Transverse colon (tissue), 4 donors: Measurements from ENCODE around the gene CAMTA1. TPM values are rescaled to one million over a fixed set of nuclear protein-coding genes. Genes with fewer than 3 reads are reported as not detected.

ENCODE experiments used
- DNase-seq: peaks from one replicate; pipeline ENCODE4 v3.0.0-alpha.2; 2019
- H3K27ac ChIP-seq, 4 donors: fragments of 200-600 bp; sonication (generic); 2 replicates each; pipeline ENCODE4 v1.5.1; 2016 to 2018; ENCODE audit warnings: inconsistent platforms in 4 of 4
- H3K27me3 ChIP-seq: fragments of 200-600 bp; sonication (generic); 2 replicates; pipeline ENCODE4 v1.5.1; 2017; ENCODE audit warnings: inconsistent platforms
- H3K36me3 ChIP-seq, 4 donors: fragments of 200-600 bp; sonication (generic); 2 replicates each; pipeline ENCODE4 v1.5.1; 2017 to 2019; ENCODE audit warnings: inconsistent platforms in 4 of 4
- H3K4me1 ChIP-seq, 4 donors: fragments of 200-600 bp; sonication (generic); 2 replicates each; pipeline ENCODE4 v1.5.1; 2017 to 2020; ENCODE audit warnings: inconsistent platforms in 4 of 4
- H3K4me3 ChIP-seq, 4 donors: fragments of 200-600 bp; sonication (generic); 1 replicate in 1 of 4; 2 replicates in 3 of 4; pipeline versions ENCODE4 v1.5.1 to v1.6.1; 2017 to 2019; ENCODE audit warnings: inconsistent platforms in 4 of 4
- H3K9me3 ChIP-seq, 2 donors: fragments of 200-600 bp; sonication (generic); 2 replicates each; pipeline ENCODE4 v1.5.1; 2017 to 2019; ENCODE audit warnings: inconsistent platforms in 2 of 2
- EP300 ChIP-seq: sonication (generic); formaldehyde crosslinking; IDR thresholded peaks from one replicate; pipeline ENCODE4 v1.6.1; 2017; ENCODE audit warnings: antibody characterized with exemption, low read depth
- POLR2A ChIP-seq: fragments of 450-650 bp; IDR thresholded peaks from one replicate; pipeline ENCODE4 v1.6.1; 2016; ENCODE audit warnings: antibody characterized with exemption, mild to moderate bottlenecking, moderate library complexity
- POLR2AphosphoS5 ChIP-seq, 3 donors: sonication (generic); formaldehyde crosslinking; IDR thresholded peaks; one replicate each; pipeline ENCODE4 v1.6.1; 2016; ENCODE audit warnings: antibody characterized with exemption in 3 of 3
- WGBS, 2 donors: methylation state at CpG; one replicate each; pipeline ENCODE4 v1.1.5; 2018; ENCODE audit warnings: low coverage in 1 of 2; 5-methylcytosine and 5-hydroxymethylcytosine counted together
- in situ Hi-C, 4 donors: fragments of 200-750 bp; cut with MboI; loops; one replicate each; pipeline versions ENCODE4 v1.15.0 to v1.15.1; 2017; ENCODE audit warnings: low sequenced_read_pairs in 3 of 4, low pct_ligation_motif_present in 1 of 4, low pct_unique_long_range_greater_than_20kb in 1 of 4
- intact Hi-C: fragments of 100-400 bp; cut with DNase I; formaldehyde crosslinking; loops from one replicate; pipeline ENCODE4 v1.15.1; 2023; ENCODE audit warnings: low total_unique reads
- total RNA-seq, 4 donors: library from RNA; depleted of rRNA; stranded (reverse); fragments of >200 nt; gene quantifications; one replicate each; pipeline ENCODE4 v1.1.0, GENCODE V29; 2016
- TF ChIP-seq, protein P1 (sequence below), 5 experiments: fragments of 200-600 bp in 3 of 5; fragments of 450-650 bp in 2 of 5; sonication (generic) in 3 of 5; IDR thresholded peaks; 1 replicate in 2 of 5; 2 replicates in 3 of 5; pipeline ENCODE4 v1.5.1; 2016 to 2017; ENCODE audit warnings: antibody characterized with exemption in 5 of 5, inconsistent platforms in 3 of 5, mild to moderate bottlenecking in 2 of 5, moderate library complexity in 1 of 5

Gene CAMTA1
- total RNA-seq, 4 donors from 2014 or later = 93.8 to 268 (median 130) TPM

DNA sequence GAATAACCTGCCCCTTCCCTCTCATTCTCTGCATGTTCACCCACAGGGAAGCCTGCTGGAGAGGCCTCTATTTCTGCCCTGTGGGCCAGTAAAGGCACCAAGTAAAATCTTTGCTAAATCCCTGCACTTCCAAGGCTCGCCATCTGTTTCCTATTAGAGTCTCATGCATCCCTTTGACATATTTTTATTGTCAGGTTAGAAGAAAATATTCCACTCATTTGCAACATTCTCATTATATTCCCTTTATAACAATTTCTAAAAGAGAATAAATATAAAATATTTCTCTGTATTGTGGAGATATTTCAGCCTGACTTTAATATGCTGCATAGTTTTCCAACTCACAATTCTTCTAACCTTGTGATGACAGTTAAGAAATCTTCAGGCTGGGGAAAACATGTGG is 645.4 kb downstream of the CAMTA1 start:
- no peak overlapping the region for H3K27ac ChIP-seq
- intact Hi-C loops = no loop called here
- 66 to 100% methylated on average over 1 of the region's 1 CpG for WGBS, 2 donors
- no peaks in the 10 kb centered on the region for H3K9me3 ChIP-seq
- TF ChIP-seq POLR2AphosphoS5 (IDR thresholded peaks at IDR 0.05) = no peak
- TF ChIP-seq EP300 = no peak
- TF ChIP-seq, protein P1, sequence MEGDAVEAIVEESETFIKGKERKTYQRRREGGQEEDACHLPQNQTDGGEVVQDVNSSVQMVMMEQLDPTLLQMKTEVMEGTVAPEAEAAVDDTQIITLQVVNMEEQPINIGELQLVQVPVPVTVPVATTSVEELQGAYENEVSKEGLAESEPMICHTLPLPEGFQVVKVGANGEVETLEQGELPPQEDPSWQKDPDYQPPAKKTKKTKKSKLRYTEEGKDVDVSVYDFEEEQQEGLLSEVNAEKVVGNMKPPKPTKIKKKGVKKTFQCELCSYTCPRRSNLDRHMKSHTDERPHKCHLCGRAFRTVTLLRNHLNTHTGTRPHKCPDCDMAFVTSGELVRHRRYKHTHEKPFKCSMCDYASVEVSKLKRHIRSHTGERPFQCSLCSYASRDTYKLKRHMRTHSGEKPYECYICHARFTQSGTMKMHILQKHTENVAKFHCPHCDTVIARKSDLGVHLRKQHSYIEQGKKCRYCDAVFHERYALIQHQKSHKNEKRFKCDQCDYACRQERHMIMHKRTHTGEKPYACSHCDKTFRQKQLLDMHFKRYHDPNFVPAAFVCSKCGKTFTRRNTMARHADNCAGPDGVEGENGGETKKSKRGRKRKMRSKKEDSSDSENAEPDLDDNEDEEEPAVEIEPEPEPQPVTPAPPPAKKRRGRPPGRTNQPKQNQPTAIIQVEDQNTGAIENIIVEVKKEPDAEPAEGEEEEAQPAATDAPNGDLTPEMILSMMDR (IDR thresholded peaks at IDR 0.05) = no peak
- no peak for TF ChIP-seq POLR2A
- no peaks in the 10 kb centered on the region for H3K4me1 ChIP-seq
- H3K36me3 ChIP-seq = no peaks in the 10 kb centered on the region
- H3K4me3 ChIP-seq = no peak overlapping the region
- in situ Hi-C loops = no loop called here
- DNase-seq = no peak
- no peaks in the 10 kb centered on the region for H3K27me3 ChIP-seq

DNA sequence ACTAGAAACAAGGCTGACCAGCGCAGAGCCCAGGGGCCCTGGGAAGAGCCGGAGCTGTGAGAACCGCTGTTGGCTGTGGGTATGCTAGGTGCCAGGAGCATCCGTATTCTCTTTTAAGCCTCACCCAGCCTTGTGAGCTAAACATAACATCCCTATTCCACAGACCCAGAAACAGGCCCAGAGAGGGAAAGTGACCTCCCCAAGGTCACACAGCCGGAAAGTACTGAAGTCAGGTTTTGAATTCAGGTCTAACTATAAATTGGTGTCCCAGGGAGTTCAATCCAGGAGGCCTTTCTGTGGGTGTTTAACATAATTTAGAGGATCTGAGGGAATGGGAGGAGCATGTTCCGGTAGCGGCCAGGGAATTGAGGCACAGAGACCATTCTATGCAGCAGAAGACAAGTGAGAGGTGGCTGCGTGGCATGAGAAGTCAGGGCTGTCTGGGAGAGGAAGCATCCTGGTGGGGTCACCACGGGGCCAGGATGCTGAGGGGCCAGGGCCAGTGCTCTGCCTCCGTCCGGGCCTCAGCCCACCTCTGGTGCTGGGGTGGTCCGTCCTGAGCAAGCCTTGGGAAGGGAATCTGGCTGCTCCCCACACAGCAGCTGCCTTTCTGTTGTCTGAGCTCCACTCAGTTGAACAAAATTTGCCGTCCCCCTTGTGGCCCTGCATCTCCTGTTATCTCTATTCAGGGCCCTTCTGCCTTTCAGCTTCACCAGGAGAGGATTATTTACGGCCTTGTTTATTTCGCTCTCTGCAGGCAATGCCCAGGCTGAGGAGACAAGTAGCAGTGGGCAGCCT is 647.0 kb downstream of the CAMTA1 start:
- Histone ChIP-seq H3K27me3 (no peaks in the 10 kb centered on the region), H3K4me1 (no peaks in the 10 kb centered on the region), H3K36me3 (no peaks in the 10 kb centered on the region), H3K4me3 (no peak overlapping the region), H3K9me3 (no peaks in the 10 kb centered on the region), H3K27ac (no peak overlapping the region)
- in situ Hi-C loops (no loop called here), intact Hi-C loops (no loop called here)
- TF ChIP-seq EP300 (no peak), POLR2A (no peak), POLR2AphosphoS5 (IDR thresholded peaks at IDR 0.05) (no peak)
- TF ChIP-seq, protein P1 (IDR thresholded peaks at IDR 0.05) = no peak
- WGBS, 2 donors = 75 to 85% methylated on average over 4 to 15 of the region's 15 CpGs
- DNase-seq = no peak

DNA sequence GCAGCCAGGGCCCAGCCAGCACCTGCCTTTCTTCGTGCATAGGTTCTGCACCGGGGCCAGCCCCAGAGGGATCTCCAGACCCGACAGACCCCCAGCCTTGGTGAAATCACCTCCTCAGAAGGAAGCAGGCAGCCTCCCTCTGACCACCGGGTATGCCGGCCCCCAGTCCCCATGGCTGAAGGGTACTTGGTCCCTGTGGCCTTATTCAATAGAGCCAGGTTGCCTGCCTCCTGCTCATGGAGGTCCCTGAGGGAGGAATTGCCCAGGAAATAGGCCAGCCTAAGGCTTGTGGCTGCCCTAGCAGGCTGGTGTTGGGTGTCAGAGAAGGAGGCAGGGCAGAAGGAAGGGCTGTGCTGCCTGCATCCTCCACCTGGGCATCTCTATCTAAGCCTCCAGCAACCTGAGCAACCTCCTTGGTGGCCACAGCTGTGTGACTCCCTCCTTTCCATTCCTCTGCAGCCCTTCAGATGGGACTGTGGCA is 647.7 kb downstream of the CAMTA1 start:
- in situ Hi-C loops (no loop called here), intact Hi-C loops (no loop called here)
- WGBS, 2 donors = 79% methylated on average over 5 of the region's 5 CpGs; no CpG with 5 or more reads in 1 of the 2 donors
- DNase-seq = no peak
- H3K9me3 ChIP-seq = no peaks in the 10 kb centered on the region
- TF ChIP-seq POLR2AphosphoS5 (IDR thresholded peaks at IDR 0.05) (no peak), EP300 (no peak), POLR2A (no peak)
- TF ChIP-seq, protein P1 (IDR thresholded peaks at IDR 0.05) = no peak
- H3K36me3 ChIP-seq = no peaks in the 10 kb centered on the region
- no peaks in the 10 kb centered on the region for H3K4me1 ChIP-seq
- H3K27me3 ChIP-seq = no peaks in the 10 kb centered on the region
- no peak overlapping the region for H3K27ac ChIP-seq
- no peak overlapping the region for H3K4me3 ChIP-seq

DNA sequence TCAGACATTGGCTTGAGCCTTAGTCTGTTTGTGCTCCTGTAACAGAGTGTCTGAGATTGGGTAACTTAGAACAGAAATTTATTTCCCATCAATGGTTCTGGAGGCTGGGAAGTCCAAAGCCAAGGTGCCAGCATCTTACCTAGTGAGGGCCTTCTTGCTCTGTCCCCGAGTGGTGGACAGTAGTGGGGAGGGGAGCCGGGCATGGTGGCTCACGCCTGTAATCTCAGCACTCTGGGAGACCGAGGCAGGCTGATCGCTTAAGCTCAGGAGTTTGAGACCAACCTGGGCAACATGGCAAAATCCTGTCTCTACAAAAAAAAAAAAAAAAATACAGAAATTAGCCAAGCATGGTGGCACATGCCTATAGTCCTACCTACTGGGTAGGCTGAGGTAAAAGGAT is 649.3 kb downstream of the CAMTA1 start:
- WGBS, 2 donors = 80 to 92% methylated on average over 2 to 5 of the region's 5 CpGs
- Histone ChIP-seq H3K27me3 (no peaks in the 10 kb centered on the region), H3K4me1 (no peaks in the 10 kb centered on the region), H3K36me3 (no peaks in the 10 kb centered on the region), H3K9me3 (no peaks in the 10 kb centered on the region), H3K4me3 (no peak overlapping the region), H3K27ac (no peak overlapping the region)
- DNase-seq = no peak
- in situ Hi-C loops = no loop called here
- intact Hi-C loops = no loop called here
- TF ChIP-seq, protein P1 (IDR thresholded peaks at IDR 0.05) = no peak
- TF ChIP-seq EP300 (no peak), POLR2AphosphoS5 (IDR thresholded peaks at IDR 0.05) (no peak), POLR2A (no peak)
